H1 (cell line): ENCODE data around the gene DDN. TPM values are rescaled to one million over a fixed set of nuclear protein-coding genes. Genes with fewer than 3 reads are reported as not detected.

Experiments
- CTCF ChIA-PET: fragments of 300-600 bp; sonication (Branson Sonifier 250); formaldehyde crosslinking; loops from one replicate; lab custom pipeline; 2021; ENCODE audit not compliant: partially characterized antibody; lab: Charles Lee
- POLR2A ChIA-PET: fragments of 300-600 bp; sonication (Branson Sonifier 250); formaldehyde crosslinking; loops from one replicate; lab custom pipeline; 2021; ENCODE audit warnings: inconsistent platforms; ENCODE audit not compliant: partially characterized antibody; lab: Charles Lee
- DNase-seq, 2 experiments: peaks; one replicate each; pipeline versions ENCODE4 v3.0.0 to v3.0.0-alpha.2; 2010 to 2022; ENCODE audit warnings: low spot score in 2 of 2, low read depth in 1 of 2, mixed read lengths in 1 of 2
- FAIRE-seq: peaks from 2 replicates; lab custom pipeline; 2011; peaks lifted over from hg19 to GRCh38; lab: Jason Lieb, UNC
- H2AFZ ChIP-seq: 2 replicates; pipeline ENCODE4 v1.8.1; 2012; ENCODE audit warnings: low read length, inconsistent platforms
- H2AK5ac ChIP-seq: 2 replicates; pipeline ENCODE4 v1.6.1; 2013; ENCODE audit warnings: low read depth, low read length
- H2BK120ac ChIP-seq: replicated peaks from 2 replicates; pipeline ENCODE3; 2013; ENCODE audit warnings: low read depth, low read length, inconsistent platforms
- H2BK12ac ChIP-seq: 2 replicates; pipeline ENCODE4 v1.6.1; 2013; ENCODE audit warnings: low read depth, low read length
- H2BK15ac ChIP-seq: 2 replicates; pipeline ENCODE4 v1.6.1; 2013; ENCODE audit warnings: low read length
- H2BK20ac ChIP-seq: 2 replicates; pipeline ENCODE4 v1.6.1; 2013; ENCODE audit warnings: low read length
- H2BK5ac ChIP-seq: 2 replicates; pipeline ENCODE4 v1.6.1; 2013; ENCODE audit warnings: low read depth, low read length
- H3K14ac ChIP-seq: 2 replicates; pipeline ENCODE4 v1.6.1; 2013; ENCODE audit warnings: inconsistent platforms; ENCODE audit not compliant: insufficient read length
- H3K18ac ChIP-seq: 2 replicates; pipeline ENCODE4 v1.6.1; 2013; ENCODE audit warnings: low read length; ENCODE audit errors: extremely low read depth
- H3K23ac ChIP-seq: 2 replicates; pipeline ENCODE4 v1.6.1; 2013; ENCODE audit warnings: inconsistent platforms; ENCODE audit not compliant: insufficient read length
- H3K23me2 ChIP-seq: 2 replicates; pipeline ENCODE4 v1.6.1; 2013; ENCODE audit warnings: low read depth, low read length
- H3K27ac ChIP-seq: 2 replicates; pipeline ENCODE4 v1.6.1; 2011; ENCODE audit warnings: low read depth, low read length, inconsistent platforms
- H3K27me3 ChIP-seq, 4 experiments: replicated peaks in 1 of 4; 1 replicate in 1 of 4; 2 replicates in 3 of 4; pipeline versions ENCODE4 v1.6.1 to v1.8.1; 2011 to 2013; ENCODE audit warnings: low read length in 3 of 4, mild to moderate bottlenecking in 3 of 4, inconsistent platforms in 2 of 4, mixed read lengths in 2 of 4, moderate library complexity in 1 of 4; ENCODE audit not compliant: control insufficient read depth in 3 of 4, insufficient read depth in 3 of 4; ENCODE audit errors: extremely low read depth in 1 of 4
- H3K36me3 ChIP-seq, 4 experiments: 2 replicates each; pipeline versions ENCODE4 v1.6.1 to v1.8.1; 2011 to 2013; ENCODE audit warnings: mild to moderate bottlenecking in 4 of 4, low read length in 3 of 4, moderate library complexity in 2 of 4, control low read depth in 1 of 4, inconsistent platforms in 1 of 4; ENCODE audit not compliant: insufficient read depth in 4 of 4, control insufficient read depth in 2 of 4
- H3K4ac ChIP-seq: replicated peaks from 2 replicates; pipeline ENCODE3; 2013; ENCODE audit warnings: low read length, low read depth, mixed read lengths, inconsistent platforms; ENCODE audit not compliant: insufficient read length
- H3K4me1 ChIP-seq, 4 experiments: replicated peaks in 1 of 4; 1 replicate in 1 of 4; 2 replicates in 3 of 4; pipeline versions ENCODE4 v1.6.1 to v1.8.1; 2011 to 2013; ENCODE audit warnings: low read length in 3 of 4, inconsistent platforms in 2 of 4, mixed read lengths in 1 of 4; ENCODE audit not compliant: insufficient read depth in 4 of 4, control insufficient read depth in 3 of 4
- H3K4me2 ChIP-seq, 2 experiments: 2 replicates each; pipeline versions ENCODE4 v1.6.1 to v1.8.1; 2011 to 2013; ENCODE audit warnings: low read depth in 2 of 2, low read length in 2 of 2, control low read depth in 1 of 2, inconsistent platforms in 1 of 2, mild to moderate bottlenecking in 1 of 2; ENCODE audit not compliant: insufficient read depth in 1 of 2
- H3K4me3 ChIP-seq, 4 experiments: fragments of 200-600, 300-600 bp in 1 of 4; sonication (generic), shearing (Covaris generic), sonication (Bioruptor Twin) in 1 of 4; 2 replicates each; pipeline versions ENCODE4 v1.5.1 to v1.8.1; 2011 to 2016; ENCODE audit warnings: low read length in 4 of 4, low read depth in 3 of 4, control low read depth in 2 of 4, inconsistent platforms in 2 of 4, mild to moderate bottlenecking in 2 of 4, mixed read lengths in 1 of 4, moderate library complexity in 1 of 4; ENCODE audit not compliant: insufficient read depth in 2 of 4; ENCODE audit errors: extremely low read depth in 1 of 4
- H3K56ac ChIP-seq: replicated peaks from 2 replicates; pipeline ENCODE3; 2013; ENCODE audit warnings: low read depth, mild to moderate bottlenecking, mixed read lengths, low read length, inconsistent platforms; ENCODE audit not compliant: insufficient read length
- H3K79me1 ChIP-seq: 2 replicates; pipeline ENCODE4 v1.6.1; 2013; ENCODE audit warnings: low read depth, low read length, control low read depth
- H3K79me2 ChIP-seq, 2 experiments: 2 replicates each; pipeline versions ENCODE4 v1.6.1 to v1.8.1; 2012 to 2013; ENCODE audit warnings: low read length in 2 of 2, mild to moderate bottlenecking in 2 of 2, inconsistent platforms in 1 of 2; ENCODE audit not compliant: insufficient read depth in 2 of 2, control insufficient read depth in 1 of 2
- H3K9ac ChIP-seq, 4 experiments: replicated peaks in 1 of 4; 1 replicate in 1 of 4; 2 replicates in 3 of 4; pipeline versions ENCODE4 v1.6.1 to v1.8.1; 2011 to 2013; ENCODE audit warnings: low read depth in 3 of 4, low read length in 3 of 4, control low read depth in 2 of 4, mild to moderate bottlenecking in 2 of 4, moderate library complexity in 2 of 4, inconsistent platforms in 1 of 4; ENCODE audit errors: extremely low read depth in 1 of 4
- H3K9me3 ChIP-seq, 2 experiments: 2 replicates each; pipeline versions ENCODE4 v1.6.1 to v1.8.1; 2012 to 2013; ENCODE audit warnings: mild to moderate bottlenecking in 2 of 2, moderate library complexity in 2 of 2, control low read depth in 1 of 2, inconsistent platforms in 1 of 2, low read depth in 1 of 2, low read length in 1 of 2, mixed read lengths in 1 of 2; ENCODE audit not compliant: insufficient read depth in 2 of 2
- H4K20me1 ChIP-seq, 2 experiments: replicated peaks in 1 of 2; 2 replicates each; pipeline versions ENCODE3 to v1.8.1; 2011 to 2013; ENCODE audit warnings: inconsistent platforms in 2 of 2, low read length in 2 of 2, mild to moderate bottlenecking in 1 of 2; ENCODE audit not compliant: insufficient read depth in 2 of 2, control insufficient read depth in 1 of 2
- H4K5ac ChIP-seq: 2 replicates; pipeline ENCODE4 v1.6.1; 2013; ENCODE audit warnings: low read length, low read depth, mixed read lengths, inconsistent platforms; ENCODE audit not compliant: insufficient read length
- H4K8ac ChIP-seq: 2 replicates; pipeline ENCODE4 v1.8.0; 2013; ENCODE audit warnings: mild to moderate bottlenecking, moderate library complexity, low read length, inconsistent platforms; ENCODE audit not compliant: insufficient read depth; ENCODE audit errors: extremely low read depth
- H4K91ac ChIP-seq: replicated peaks from 2 replicates; pipeline ENCODE3; 2013; ENCODE audit warnings: low read length, mixed read lengths, inconsistent platforms; ENCODE audit not compliant: insufficient read length
- EZH2 ChIP-seq: fragments of 200-600 bp; sonication (generic); IDR thresholded peaks from 2 replicates; pipeline ENCODE4 v1.7.1; 2012; ENCODE audit warnings: low read depth, mild to moderate bottlenecking, moderate library complexity, low read length, inconsistent platforms; ENCODE audit not compliant: severe bottlenecking
- SIRT6 ChIP-seq: IDR thresholded peaks from one replicate; pipeline ENCODE4 v1.7.1; 2012; ENCODE audit warnings: low read length, inconsistent platforms
- SP4 ChIP-seq: IDR thresholded peaks from 2 replicates; pipeline ENCODE4 v1.6.1; 2012; ENCODE audit warnings: low read length, inconsistent platforms
- WGBS, 2 experiments: shearing (Covaris generic) in 1 of 2; methylation state at CpG; one replicate each; pipeline versions ENCODE4 v1.1.6 to v1.1.7; 2013 to 2015; ENCODE audit warnings: low lambda C conversion rate in 2 of 2, mixed read lengths in 2 of 2, inconsistent platforms in 1 of 2, low coverage in 1 of 2, missing lambda C conversion rate in 1 of 2; ENCODE audit not compliant: insufficient replicate concordance in 2 of 2, insufficient coverage in 1 of 2, insufficient read length in 1 of 2; ENCODE audit errors: extremely low coverage in 1 of 2, missing lambda C conversion rate in 1 of 2; 5-methylcytosine and 5-hydroxymethylcytosine counted together
- polyA plus RNA-seq, 7 experiments: library from polyadenylated mRNA; depleted of rRNA in 3 of 7; stranded (reverse) in 5 of 7; unstranded in 2 of 7; fragments of >200 nt in 5 of 7; fragments of 200-250 nt in 2 of 7; gene quantifications; 1 replicate in 5 of 7; 2 replicates in 1 of 7; 4 replicates in 1 of 7; pipeline versions ENCODE4 v1.2.1 to v1.2.3, GENCODE V29; 2011 to 2013; ENCODE audit warnings: missing spikeins in 2 of 7, mixed read lengths in 2 of 7
- total RNA-seq: library from RNA; stranded (reverse); fragmentation: NEBNext Ultra II Directional; extraction: Animal tissue kit (Norgen Biotek cat#: 25700); gene quantifications from 2 replicates; pipeline ENCODE4 v1.2.1, GENCODE V29; 2021

Gene DDN
- total and polyA plus RNA-seq, 2 of the 8 experiments (the other 6 are each of a cell fraction or from before 2014, with no cell fraction given): 0.14 to 0.30 TPM

- Histone ChIP-seq H4K5ac (no peak overlapping the region), H4K91ac (no peak overlapping the region), H3K79me1 (no peaks in the 10 kb centered on the region), H2AFZ (no peak overlapping the region), H3K4ac (no peak overlapping the region), H3K14ac (no peak overlapping the region), H3K56ac (no peak overlapping the region), H4K8ac (no peak overlapping the region), H3K4me1 (peaks cover 5 to 23% (median 10%) of the 10 kb centered on the region in 4 experiments; a peak in 6 of 7 replicates), H3K9me3 (no peaks in the 10 kb centered on the region), H2AK5ac (no peak overlapping the region), H3K23me2 (peaks cover 17% of the 10 kb centered on the region; the same call in 1 of the 2 replicates), H2BK5ac (no peak overlapping the region), H3K27ac (no peak overlapping the region), H3K9ac (no peak overlapping the region), H3K79me2 (no peaks in the 10 kb centered on the region), H3K27me3 (peaks cover 45 to 66% (median 62%) of the 10 kb centered on the region in 4 experiments), H2BK12ac (no peak overlapping the region), H4K20me1 (no peaks in the 10 kb centered on the region), H3K23ac (no peak overlapping the region), H3K4me2 (peak overlapping the region; percentile 3 to 40), H3K36me3 (no peaks in the 10 kb centered on the region; a peak in 1 of 8 replicates), H3K4me3 (peak overlapping the region in 1 of 4 experiments; percentile 40; a peak in 2 of 8 replicates), H2BK20ac (no peak overlapping the region), H2BK15ac (no peak overlapping the region), H2BK120ac (no peak overlapping the region), H3K18ac (no peak overlapping the region)
- TF ChIP-seq EZH2 (peak; percentile 39), SP4 (no peak), SIRT6 (no peak)
- no peak for FAIRE-seq
- ChIA-PET CTCF (interaction anchor here (0.6 to 31.7 kb wide), 17 partner anchors 18 to 350 kb away, joined by 3 to 1336 read pairs (median 4); partner anchors contain the start of genes ARF3, DDX23, PRKAG1 and WNT1), POLR2A (interaction anchor here (1.0 to 4.0 kb wide), 4 partner anchors 11 to 75 kb away, joined by 3 to 18 read pairs (median 5); partner anchors contain the start of genes ARF3 and RHEBL1)
- DNase-seq: no peak
- 45% methylated on average over 16 of the region's 32 CpGs; no CpG with 5 or more reads in 1 of the 2 experiments for WGBS, 2 experiments
Observed at GRCh38 chr12:48994224-48995085, 4.7 kb downstream of the DDN start.
